Fibroblast of the conjunctiva (primary cell): Measurements from ENCODE around the gene COX17.

Experiments
- DNase-seq: peaks from one replicate; pipeline ENCODE4 v3.0.0-alpha.2; 2010; ENCODE audit warnings: low read depth

Gene COX17

GRCh38 chr3:119643528-119643927 is 33.7 kb downstream of the COX17 start:
- no peak for DNase-seq

- no peak for DNase-seq
Measured at GRCh38 chr3:119642746-119643473, 34.3 kb downstream of the COX17 start.

GRCh38 chr3:119641416-119641815 is 35.8 kb downstream of the COX17 start:
- no peak for DNase-seq

GRCh38 chr3:119639494-119640350 is 37.5 kb downstream of the COX17 start:
- DNase-seq = no peak

GRCh38 chr3:119637679-119638477 is 39.3 kb downstream of the COX17 start:
- DNase-seq = peak; percentile 70

GRCh38 chr3:119636891-119637611 is 40.2 kb downstream of the COX17 start:
- DNase-seq = no peak

GRCh38 chr3:119636249-119636648 is 41.0 kb downstream of the COX17 start:
- no peak for DNase-seq

GRCh38 chr3:119635719-119636118 is 41.5 kb downstream of the COX17 start:
- no peak for DNase-seq

GRCh38 chr3:119632829-119633228 is 44.4 kb downstream of the COX17 start:
- DNase-seq = no peak

- no peak for DNase-seq
Measured at GRCh38 chr3:119632216-119632615, 45.0 kb downstream of the COX17 start.

- no peak for DNase-seq
Measured at GRCh38 chr3:119631516-119631915, 45.7 kb downstream of the COX17 start.

GRCh38 chr3:119630880-119631329 is 46.3 kb downstream of the COX17 start:
- DNase-seq = peak; percentile 23

GRCh38 chr3:119630128-119630879 is 46.9 kb downstream of the COX17 start:
- DNase-seq = peak; percentile 64

- peak; percentile 17 for DNase-seq
Measured at GRCh38 chr3:119628816-119629445, 48.3 kb downstream of the COX17 start.

GRCh38 chr3:119628390-119628789 is 48.8 kb downstream of the COX17 start:
- DNase-seq = no peak

GRCh38 chr3:119627461-119627860 is 49.7 kb downstream of the COX17 start:
- DNase-seq = no peak

- DNase-seq = no peak
Measured at GRCh38 chr3:119626196-119626595, 51.0 kb downstream of the COX17 start.

- DNase-seq = no peak
Measured at GRCh38 chr3:119625451-119626153, 51.6 kb downstream of the COX17 start.

GRCh38 chr3:119624002-119624720 is 53.0 kb downstream of the COX17 start:
- DNase-seq = no peak
